K562 (cell line): ENCODE results near the gene VTN. TPM values are rescaled to one million over a fixed set of nuclear protein-coding genes. Genes with fewer than 3 reads are reported as not detected.
A peak's percentile ranks its signal among the peaks of the same experiment; 100 is the strongest.

ENCODE experiments used
- ATF6 ChIP-seq: sonication (generic); formaldehyde crosslinking; IDR thresholded peaks from 2 replicates; pipeline ENCODE4 v1.4.0; 2020; ENCODE audit warnings: mild to moderate bottlenecking, missing genetic modification reagents
- CREM ChIP-seq: IDR thresholded peaks from 2 replicates; pipeline ENCODE4 v1.6.1; 2014; ENCODE audit warnings: antibody characterized with exemption, low read depth
- E2F1 ChIP-seq: sonication (generic); formaldehyde crosslinking; IDR thresholded peaks from 2 replicates; pipeline ENCODE4 v1.8.1; 2023; ENCODE audit warnings: mild to moderate bottlenecking, missing genetic modification reagents, moderate library complexity
- EP400 ChIP-seq: fragments of 450-650 bp; IDR thresholded peaks from 2 replicates; pipeline ENCODE4 v1.6.1; 2017; ENCODE audit warnings: antibody characterized with exemption, mild to moderate bottlenecking, moderate library complexity
- ESRRA ChIP-seq: fragments of 450-650 bp; IDR thresholded peaks from 2 replicates; pipeline ENCODE4 v1.6.1; 2014; ENCODE audit warnings: low read depth, mild to moderate bottlenecking, moderate library complexity, borderline replicate concordance
- ESRRB ChIP-seq: fragments of 250-450 bp; sonication (Bioruptor Pico); IDR thresholded peaks from 2 replicates; pipeline ENCODE4 v1.5.0; 2020; ENCODE audit warnings: mild to moderate bottlenecking, moderate library complexity, borderline replicate concordance
- FOS ChIP-seq: IDR thresholded peaks from 3 replicates; pipeline ENCODE4 v1.6.1; 2011; ENCODE audit not compliant: insufficient read length; ENCODE audit errors: extremely low read depth
- HMG20A ChIP-seq: fragments of 450-650 bp; formaldehyde crosslinking; conservative IDR thresholded peaks from 2 replicates; pipeline ENCODE4 v1.4.0; 2020; ENCODE audit warnings: mild to moderate bottlenecking, mixed read lengths
- MED1 ChIP-seq: sonication (generic); formaldehyde crosslinking; IDR thresholded peaks from 2 replicates; pipeline ENCODE4 v1.8.1; 2023; ENCODE audit warnings: missing genetic modification reagents, borderline replicate concordance
- MTA1 ChIP-seq: fragments of 450-650 bp; IDR thresholded peaks from 2 replicates; pipeline ENCODE4 v1.6.1; 2017; ENCODE audit warnings: borderline replicate concordance
- MXI1 ChIP-seq: IDR thresholded peaks from 2 replicates; pipeline ENCODE4 v1.6.1; 2011; ENCODE audit warnings: low read depth, mild to moderate bottlenecking, improper control_type of control experiment, low read length
- RBM14 ChIP-seq: fragments of 200-400 bp; formaldehyde crosslinking; IDR thresholded peaks from 2 replicates; pipeline ENCODE4 v1.6.1; 2018; ENCODE audit warnings: low read depth, mild to moderate bottlenecking, low read length, moderate library complexity, borderline replicate concordance; ENCODE audit not compliant: insufficient read depth
- STAG1 ChIP-seq: sonication (generic); formaldehyde crosslinking; IDR thresholded peaks from 2 replicates; pipeline ENCODE4 v1.5.0; 2020; ENCODE audit warnings: missing genetic modification reagents, borderline replicate concordance
- TAF15 ChIP-seq: fragments of 200-400 bp; formaldehyde crosslinking; IDR thresholded peaks from 2 replicates; pipeline ENCODE4 v1.6.1; 2017; ENCODE audit warnings: mild to moderate bottlenecking, low read depth, low read length, moderate library complexity
- ZBTB43 ChIP-seq: sonication (generic); formaldehyde crosslinking; IDR thresholded peaks from 2 replicates; pipeline ENCODE4 v1.8.0; 2023; ENCODE audit warnings: mild to moderate bottlenecking, missing genetic modification reagents
- ZNF184 ChIP-seq: sonication (generic); formaldehyde crosslinking; IDR thresholded peaks from 2 replicates; pipeline ENCODE4 v1.5.0; 2020; ENCODE audit warnings: missing genetic modification reagents
- ZNF274 ChIP-seq: IDR thresholded peaks from 2 replicates; pipeline ENCODE4 v1.6.1; 2011; ENCODE audit warnings: low read depth, mild to moderate bottlenecking, low read length, moderate library complexity, borderline replicate concordance
- ZNF561 ChIP-seq: fragments of 450-650 bp; formaldehyde crosslinking; conservative IDR thresholded peaks from 2 replicates; pipeline ENCODE4 v1.4.0; 2020; ENCODE audit warnings: mild to moderate bottlenecking, moderate library complexity
- polyA plus RNA-seq, 8 experiments: library from polyadenylated mRNA; depleted of rRNA in 4 of 8; stranded (reverse) in 5 of 8; unstranded in 3 of 8; fragments of >200 nt; fragmentation: Nextera tagmentation in 2 of 8; fragmentation: Illumina TruSeq in 1 of 8; extraction: Ambion mirVana in 2 of 8; extraction: Trizol in 1 of 8; gene quantifications; 2 replicates each; pipeline versions ENCODE4 v1.2.1 to v1.2.3, GENCODE V29; 2011 to 2014; ENCODE audit warnings: inconsistent platforms in 1 of 8, missing spikeins in 1 of 8
- total RNA-seq, 7 experiments: library from RNA; depleted of rRNA in 6 of 7; stranded (reverse); fragments of >200 nt in 6 of 7; fragmentation: Illumina TruSeq in 2 of 7; extraction: Trizol in 2 of 7; gene quantifications; 2 replicates each; pipeline versions ENCODE4 v1.2.1 to v1.2.3, GENCODE V29; 2011 to 2021; ENCODE audit warnings: low replicate concordance in 1 of 7
- TF ChIP-seq, protein P1 (sequence below): IDR thresholded peaks from 2 replicates; pipeline ENCODE4 v1.6.1; 2016; ENCODE audit warnings: missing genetic modification characterization, missing compliant biosample characterization
- TF ChIP-seq, protein P2 (sequence below): fragments of 250-450 bp; sonication (Bioruptor Pico); IDR thresholded peaks from 2 replicates; pipeline ENCODE4 v1.5.1; 2021; ENCODE audit warnings: mild to moderate bottlenecking

Gene VTN
- total and polyA plus RNA-seq, 9 of the 15 experiments (the other 6 are each of a cell fraction or from before 2014, with no cell fraction given), result 0.13 to 1.0 (median 0.29) TPM; not detected in 1

DNA sequence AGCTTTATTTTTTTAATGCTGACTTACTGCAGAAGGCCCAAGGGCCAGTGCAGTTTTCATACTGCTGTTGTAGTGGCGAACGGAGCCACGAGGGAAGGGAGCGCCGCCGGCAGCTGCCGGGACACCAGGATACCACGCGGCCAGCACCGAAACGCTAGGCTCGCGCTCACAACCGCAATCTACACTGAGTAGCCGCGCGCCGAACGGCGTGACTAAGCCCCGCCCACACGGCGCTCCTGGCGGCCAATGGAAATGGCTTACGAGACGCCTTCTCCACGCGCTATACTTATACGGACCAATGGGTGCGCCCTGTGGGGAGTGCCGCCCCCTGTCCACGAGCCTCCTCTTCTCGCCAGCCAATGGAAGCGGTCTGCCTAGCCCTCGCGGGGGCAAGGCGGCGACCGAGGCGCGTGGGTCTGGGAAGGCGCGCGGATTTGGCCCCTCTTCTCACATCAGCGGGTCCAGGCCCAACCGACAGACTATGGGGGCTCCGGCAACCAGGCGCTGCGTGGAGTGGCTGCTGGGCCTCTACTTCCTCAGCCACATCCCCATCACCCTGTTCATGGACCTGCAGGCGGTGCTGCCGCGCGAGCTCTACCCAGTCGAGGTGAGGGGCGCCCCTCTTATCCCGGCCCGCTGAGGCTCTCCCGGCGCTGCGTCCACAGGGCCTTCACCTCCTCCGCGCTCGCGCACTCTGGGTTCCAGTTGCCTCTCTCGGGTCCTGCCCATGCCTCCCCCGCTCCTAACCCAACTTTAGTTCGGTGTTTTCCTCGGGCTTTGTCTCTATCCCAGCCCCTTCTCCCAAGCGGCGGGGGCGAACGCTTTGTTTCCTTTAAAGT, 51.1 kb downstream of the VTN start, which contains the start of gene TMEM97 (continued):
- TF ChIP-seq E2F1 (CRISPR knock-in tag) (peak; percentile 53), MXI1 (peak; percentile 43; the same call in 1 of the 2 replicates), RBM14 (no peak), FOS (peak; percentile 88), ZNF274 (no peak), ESRRB (CRISPR knock-in tag) (no peak), ATF6 (CRISPR knock-in tag) (no peak), CREM (peak; percentile 93), ZNF561 (no peak), STAG1 (CRISPR knock-in tag) (no peak), MTA1 (peak; percentile 75; the same call in 1 of the 2 replicates), ZNF184 (CRISPR knock-in tag) (no peak), HMG20A (no peak), EP400 (peak; percentile 95), ESRRA (peak; percentile 53; the same call in 1 of the 2 replicates), MED1 (no peak), TAF15 (no peak), ZBTB43 (no peak)
- TF ChIP-seq, protein P1, sequence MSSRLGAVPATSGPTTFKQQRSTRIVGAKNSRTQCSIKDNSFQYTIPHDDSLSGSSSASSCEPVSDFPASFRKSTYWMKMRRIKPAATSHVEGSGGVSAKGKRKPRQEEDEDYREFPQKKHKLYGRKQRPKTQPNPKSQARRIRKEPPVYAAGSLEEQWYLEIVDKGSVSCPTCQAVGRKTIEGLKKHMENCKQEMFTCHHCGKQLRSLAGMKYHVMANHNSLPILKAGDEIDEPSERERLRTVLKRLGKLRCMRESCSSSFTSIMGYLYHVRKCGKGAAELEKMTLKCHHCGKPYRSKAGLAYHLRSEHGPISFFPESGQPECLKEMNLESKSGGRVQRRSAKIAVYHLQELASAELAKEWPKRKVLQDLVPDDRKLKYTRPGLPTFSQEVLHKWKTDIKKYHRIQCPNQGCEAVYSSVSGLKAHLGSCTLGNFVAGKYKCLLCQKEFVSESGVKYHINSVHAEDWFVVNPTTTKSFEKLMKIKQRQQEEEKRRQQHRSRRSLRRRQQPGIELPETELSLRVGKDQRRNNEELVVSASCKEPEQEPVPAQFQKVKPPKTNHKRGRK (tag), result no peak
- TF ChIP-seq, protein P2, sequence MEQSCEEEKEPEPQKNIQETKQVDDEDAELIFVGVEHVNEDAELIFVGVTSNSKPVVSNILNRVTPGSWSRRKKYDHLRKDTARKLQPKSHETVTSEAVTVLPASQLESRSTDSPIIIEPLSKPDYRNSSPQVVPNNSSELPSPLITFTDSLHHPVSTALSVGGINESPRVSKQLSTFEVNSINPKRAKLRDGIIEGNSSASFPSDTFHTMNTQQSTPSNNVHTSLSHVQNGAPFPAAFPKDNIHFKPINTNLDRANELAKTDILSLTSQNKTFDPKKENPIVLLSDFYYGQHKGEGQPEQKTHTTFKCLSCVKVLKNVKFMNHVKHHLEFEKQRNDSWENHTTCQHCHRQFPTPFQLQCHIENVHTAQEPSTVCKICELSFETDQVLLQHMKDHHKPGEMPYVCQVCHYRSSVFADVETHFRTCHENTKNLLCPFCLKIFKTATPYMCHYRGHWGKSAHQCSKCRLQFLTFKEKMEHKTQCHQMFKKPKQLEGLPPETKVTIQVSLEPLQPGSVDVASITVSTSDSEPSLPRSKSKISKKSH (CRISPR knock-in tag), result no peak
